HepG2 (cell line): ENCODE data around the gene SELENOH. TPM values are rescaled to one million over a fixed set of nuclear protein-coding genes. Genes with fewer than 3 reads are reported as not detected.

Experiments
- CHCHD3 ChIP-seq: sonication (generic); formaldehyde crosslinking; IDR thresholded peaks from 2 replicates; pipeline ENCODE4 v1.8.0; 2022; ENCODE audit warnings: mild to moderate bottlenecking, missing genetic modification reagents, moderate library complexity
- HNF4G ChIP-seq, 2 experiments: sonication (generic) in 1 of 2; formaldehyde crosslinking in 1 of 2; IDR thresholded peaks; 2 replicates each; pipeline versions ENCODE4 v1.4.0 to v1.6.1; 2011 to 2020; ENCODE audit warnings: borderline replicate concordance in 2 of 2, low read depth in 2 of 2, mild to moderate bottlenecking in 2 of 2, low read length in 1 of 2, missing genetic modification reagents in 1 of 2, moderate library complexity in 1 of 2
- MBNL3 ChIP-seq: fragments of 250-450 bp; sonication (Bioruptor Pico); conservative IDR thresholded peaks from 2 replicates; pipeline ENCODE4 v1.8.0; 2022; ENCODE audit warnings: mild to moderate bottlenecking, inconsistent platforms
- MED8 ChIP-seq: sonication (generic); formaldehyde crosslinking; IDR thresholded peaks from 2 replicates; pipeline ENCODE4 v1.8.1; 2023; ENCODE audit warnings: mild to moderate bottlenecking, missing genetic modification reagents; ENCODE audit not compliant: insufficient replicate concordance
- MNT ChIP-seq: fragments of 450-650 bp; IDR thresholded peaks from 2 replicates; pipeline ENCODE4 v1.6.1; 2016
- MYNN ChIP-seq: sonication (generic); formaldehyde crosslinking; IDR thresholded peaks from 2 replicates; pipeline ENCODE4 v1.4.0; 2020; ENCODE audit warnings: mild to moderate bottlenecking, low read depth, missing genetic modification reagents
- SNAI1 ChIP-seq: sonication (generic); formaldehyde crosslinking; IDR thresholded peaks from 2 replicates; pipeline ENCODE4 v1.5.0; 2020; ENCODE audit warnings: mild to moderate bottlenecking, missing genetic modification reagents, borderline replicate concordance
- THAP8 ChIP-seq: sonication (generic); formaldehyde crosslinking; IDR thresholded peaks from 2 replicates; pipeline ENCODE4 v1.5.1; 2020; ENCODE audit warnings: missing genetic modification reagents, mild to moderate bottlenecking, borderline replicate concordance
- ZIK1 ChIP-seq: sonication (generic); formaldehyde crosslinking; IDR thresholded peaks from 2 replicates; pipeline ENCODE4 v1.5.0; 2020; ENCODE audit warnings: mild to moderate bottlenecking, low read depth, missing genetic modification reagents, borderline replicate concordance
- ZNF775 ChIP-seq: sonication (generic); formaldehyde crosslinking; IDR thresholded peaks from 2 replicates; pipeline ENCODE4 v1.4.0; 2020; ENCODE audit warnings: missing genetic modification reagents, mild to moderate bottlenecking, moderate library complexity, borderline replicate concordance
- polyA plus RNA-seq, 8 experiments: library from polyadenylated mRNA; depleted of rRNA in 3 of 8; stranded (reverse) in 7 of 8; unstranded in 1 of 8; fragments of >200 nt; fragmentation: Illumina TruSeq in 4 of 8; extraction: Trizol in 4 of 8; gene quantifications; 2 replicates each; pipeline versions ENCODE4 v1.2.1 to v1.2.3, GENCODE V29; 2011 to 2016; ENCODE audit warnings: low read depth in 4 of 8, missing spikeins in 1 of 8, mixed read lengths in 1 of 8; ENCODE audit not compliant: insufficient read depth in 1 of 8
- total RNA-seq, 5 experiments: library from RNA; depleted of rRNA; stranded (reverse); fragments of >200 nt; fragmentation: Illumina TruSeq; extraction: Trizol; gene quantifications; 2 replicates each; pipeline ENCODE4 v1.2.3, GENCODE V29; 2016; ENCODE audit warnings: low read depth in 1 of 5
- TF ChIP-seq, protein P1 (sequence below), 2 experiments: fragments of 450-650 bp in 1 of 2; sonication (generic) in 1 of 2; formaldehyde crosslinking in 1 of 2; IDR thresholded peaks; 2 replicates each; pipeline versions ENCODE4 v1.6.1 to v1.8.0; 2016 to 2022; ENCODE audit warnings: antibody characterized with exemption in 1 of 2, mild to moderate bottlenecking in 1 of 2, missing genetic modification reagents in 1 of 2
- TF ChIP-seq, protein P2 (sequence below): sonication (generic); IDR thresholded peaks from 2 replicates; pipeline ENCODE4 v1.6.1; 2016; ENCODE audit warnings: low read depth, borderline replicate concordance
- TF ChIP-seq, protein P3 (sequence below): IDR thresholded peaks from 2 replicates; pipeline ENCODE4 v1.6.1; 2016; ENCODE audit warnings: missing genetic modification reagents, missing compliant biosample characterization

Gene SELENOH
- total and polyA plus RNA-seq, 2 of the 13 experiments (the other 11 are each of a cell fraction or from before 2014, with no cell fraction given) = 27.2 to 77.4 TPM

GRCh38 chr11:57712256-57713150 is 28.8 kb upstream of the SELENOH start, which contains the start of gene TMX2 (continued):
- TF ChIP-seq, protein P1, sequence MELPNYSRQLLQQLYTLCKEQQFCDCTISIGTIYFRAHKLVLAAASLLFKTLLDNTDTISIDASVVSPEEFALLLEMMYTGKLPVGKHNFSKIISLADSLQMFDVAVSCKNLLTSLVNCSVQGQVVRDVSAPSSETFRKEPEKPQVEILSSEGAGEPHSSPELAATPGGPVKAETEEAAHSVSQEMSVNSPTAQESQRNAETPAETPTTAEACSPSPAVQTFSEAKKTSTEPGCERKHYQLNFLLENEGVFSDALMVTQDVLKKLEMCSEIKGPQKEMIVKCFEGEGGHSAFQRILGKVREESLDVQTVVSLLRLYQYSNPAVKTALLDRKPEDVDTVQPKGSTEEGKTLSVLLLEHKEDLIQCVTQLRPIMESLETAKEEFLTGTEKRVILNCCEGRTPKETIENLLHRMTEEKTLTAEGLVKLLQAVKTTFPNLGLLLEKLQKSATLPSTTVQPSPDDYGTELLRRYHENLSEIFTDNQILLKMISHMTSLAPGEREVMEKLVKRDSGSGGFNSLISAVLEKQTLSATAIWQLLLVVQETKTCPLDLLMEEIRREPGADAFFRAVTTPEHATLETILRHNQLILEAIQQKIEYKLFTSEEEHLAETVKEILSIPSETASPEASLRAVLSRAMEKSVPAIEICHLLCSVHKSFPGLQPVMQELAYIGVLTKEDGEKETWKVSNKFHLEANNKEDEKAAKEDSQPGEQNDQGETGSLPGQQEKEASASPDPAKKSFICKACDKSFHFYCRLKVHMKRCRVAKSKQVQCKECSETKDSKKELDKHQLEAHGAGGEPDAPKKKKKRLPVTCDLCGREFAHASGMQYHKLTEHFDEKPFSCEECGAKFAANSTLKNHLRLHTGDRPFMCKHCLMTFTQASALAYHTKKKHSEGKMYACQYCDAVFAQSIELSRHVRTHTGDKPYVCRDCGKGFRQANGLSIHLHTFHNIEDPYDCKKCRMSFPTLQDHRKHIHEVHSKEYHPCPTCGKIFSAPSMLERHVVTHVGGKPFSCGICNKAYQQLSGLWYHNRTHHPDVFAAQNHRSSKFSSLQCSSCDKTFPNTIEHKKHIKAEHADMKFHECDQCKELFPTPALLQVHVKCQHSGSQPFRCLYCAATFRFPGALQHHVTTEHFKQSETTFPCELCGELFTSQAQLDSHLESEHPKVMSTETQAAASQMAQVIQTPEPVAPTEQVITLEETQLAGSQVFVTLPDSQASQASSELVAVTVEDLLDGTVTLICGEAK (IDR thresholded peaks at IDR 0.05) = peak; percentile 85
- TF ChIP-seq, protein P1 (CRISPR knock-in tag; IDR thresholded peaks at IDR 0.05) = no peak
- TF ChIP-seq HNF4G (IDR thresholded peaks at IDR 0.05; ENCODE audit: borderline replicate concordance, low read depth, low read length) (no peak), HNF4G (CRISPR knock-in tag; IDR thresholded peaks at IDR 0.05; ENCODE audit: borderline replicate concordance, low read depth) (no peak), MBNL3 (CRISPR knock-in tag) (no peak), SNAI1 (no peak), MED8 (CRISPR knock-in tag) (no peak), THAP8 (CRISPR knock-in tag) (no peak), ZIK1 (CRISPR knock-in tag) (no peak), ZNF775 (CRISPR knock-in tag) (no peak), MNT (0 out of 2 replicates have a peak, but pooled peaks have one; percentile 2), MYNN (CRISPR knock-in tag) (no peak), CHCHD3 (no peak)
- TF ChIP-seq, protein P2, sequence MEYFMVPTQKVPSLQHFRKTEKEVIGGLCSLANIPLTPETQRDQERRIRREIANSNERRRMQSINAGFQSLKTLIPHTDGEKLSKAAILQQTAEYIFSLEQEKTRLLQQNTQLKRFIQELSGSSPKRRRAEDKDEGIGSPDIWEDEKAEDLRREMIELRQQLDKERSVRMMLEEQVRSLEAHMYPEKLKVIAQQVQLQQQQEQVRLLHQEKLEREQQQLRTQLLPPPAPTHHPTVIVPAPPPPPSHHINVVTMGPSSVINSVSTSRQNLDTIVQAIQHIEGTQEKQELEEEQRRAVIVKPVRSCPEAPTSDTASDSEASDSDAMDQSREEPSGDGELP = no peak
- TF ChIP-seq, protein P3, sequence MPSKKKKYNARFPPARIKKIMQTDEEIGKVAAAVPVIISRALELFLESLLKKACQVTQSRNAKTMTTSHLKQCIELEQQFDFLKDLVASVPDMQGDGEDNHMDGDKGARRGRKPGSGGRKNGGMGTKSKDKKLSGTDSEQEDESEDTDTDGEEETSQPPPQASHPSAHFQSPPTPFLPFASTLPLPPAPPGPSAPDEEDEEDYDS (CRISPR knock-in tag) = 0 out of 2 replicates have a peak, but pooled peaks have one; percentile 34
